ENCODE results near the gene MAMDC2. TPM values are rescaled to one million over a fixed set of nuclear protein-coding genes. Genes with fewer than 3 reads are reported as not detected.

MAMDC2 gene
- total and polyA plus RNA-seq, 2 donors from 2014 or later: 1.5 to 7.1 TPM

DNA sequence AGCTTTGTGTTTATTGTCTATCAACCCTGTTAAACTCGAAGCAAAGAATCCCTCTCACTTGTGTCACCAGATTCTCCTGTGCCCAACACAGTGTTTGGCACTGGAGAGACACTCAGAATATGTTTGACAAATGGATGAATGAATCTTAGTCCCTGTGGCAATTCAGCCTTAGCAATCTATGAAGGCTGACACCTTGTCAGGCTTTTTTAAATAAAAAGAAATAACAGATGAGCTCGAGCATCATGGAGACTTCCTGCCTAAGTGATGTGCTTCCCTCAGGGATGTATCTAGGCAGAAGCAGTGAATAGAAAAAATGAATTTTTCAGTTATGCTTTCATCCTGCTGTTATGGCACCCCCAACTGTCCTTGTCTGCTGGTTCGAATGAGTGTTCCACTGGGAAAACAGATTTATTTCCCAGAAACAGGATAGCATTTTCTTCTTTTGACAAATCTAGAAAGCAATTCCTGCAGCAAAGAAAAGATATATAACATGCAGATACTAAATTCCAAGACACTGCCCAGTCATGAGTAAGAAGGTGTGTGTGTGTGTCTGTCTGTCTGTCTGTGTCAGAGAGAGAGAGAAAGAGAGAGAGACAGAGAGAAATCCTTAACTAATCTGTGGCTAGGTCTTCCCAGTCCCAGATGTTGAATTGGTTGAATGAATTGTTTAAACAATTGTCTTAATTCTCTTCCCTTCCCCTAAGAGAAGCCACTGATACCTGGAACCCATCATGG lies 16.7 kb downstream of the MAMDC2 start:
- Histone ChIP-seq H3K9me3 (ENCODE audit: control insufficient read depth in 2 of 3, insufficient read depth in 1 of 3, low read length in 3 of 3) (no peaks in the 10 kb centered on the region), H3K27me3 (ENCODE audit: control insufficient read depth, insufficient read depth, low read length) (no peaks in the 10 kb centered on the region), H3K4me1 (ENCODE audit: control insufficient read depth in 2 of 3, insufficient read depth in 2 of 3, low read depth in 1 of 3, low read length in 3 of 3) (no peaks in the 10 kb centered on the region), H3K4me3 (ENCODE audit: low read length in 3 of 3) (no peak overlapping the region), H3K9ac (ENCODE audit: low read length in 3 of 3) (no peak overlapping the region), H3K36me3 (ENCODE audit: control insufficient read depth in 2 of 3, insufficient read depth in 3 of 3, low read length in 3 of 3) (no peaks in the 10 kb centered on the region), H3K27ac (ENCODE audit: low read depth in 2 of 2, low read length in 2 of 2) (no peak overlapping the region)
- intact Hi-C loops (cut with DNase I): no loop called here
- FAIRE-seq: no peak
- no peak for DNase-seq
- TF ChIP-seq, protein P1, sequence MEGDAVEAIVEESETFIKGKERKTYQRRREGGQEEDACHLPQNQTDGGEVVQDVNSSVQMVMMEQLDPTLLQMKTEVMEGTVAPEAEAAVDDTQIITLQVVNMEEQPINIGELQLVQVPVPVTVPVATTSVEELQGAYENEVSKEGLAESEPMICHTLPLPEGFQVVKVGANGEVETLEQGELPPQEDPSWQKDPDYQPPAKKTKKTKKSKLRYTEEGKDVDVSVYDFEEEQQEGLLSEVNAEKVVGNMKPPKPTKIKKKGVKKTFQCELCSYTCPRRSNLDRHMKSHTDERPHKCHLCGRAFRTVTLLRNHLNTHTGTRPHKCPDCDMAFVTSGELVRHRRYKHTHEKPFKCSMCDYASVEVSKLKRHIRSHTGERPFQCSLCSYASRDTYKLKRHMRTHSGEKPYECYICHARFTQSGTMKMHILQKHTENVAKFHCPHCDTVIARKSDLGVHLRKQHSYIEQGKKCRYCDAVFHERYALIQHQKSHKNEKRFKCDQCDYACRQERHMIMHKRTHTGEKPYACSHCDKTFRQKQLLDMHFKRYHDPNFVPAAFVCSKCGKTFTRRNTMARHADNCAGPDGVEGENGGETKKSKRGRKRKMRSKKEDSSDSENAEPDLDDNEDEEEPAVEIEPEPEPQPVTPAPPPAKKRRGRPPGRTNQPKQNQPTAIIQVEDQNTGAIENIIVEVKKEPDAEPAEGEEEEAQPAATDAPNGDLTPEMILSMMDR (IDR thresholded peaks at IDR 0.05; ENCODE audit: borderline replicate concordance, extremely low read depth, insufficient read depth): no peak

DNA sequence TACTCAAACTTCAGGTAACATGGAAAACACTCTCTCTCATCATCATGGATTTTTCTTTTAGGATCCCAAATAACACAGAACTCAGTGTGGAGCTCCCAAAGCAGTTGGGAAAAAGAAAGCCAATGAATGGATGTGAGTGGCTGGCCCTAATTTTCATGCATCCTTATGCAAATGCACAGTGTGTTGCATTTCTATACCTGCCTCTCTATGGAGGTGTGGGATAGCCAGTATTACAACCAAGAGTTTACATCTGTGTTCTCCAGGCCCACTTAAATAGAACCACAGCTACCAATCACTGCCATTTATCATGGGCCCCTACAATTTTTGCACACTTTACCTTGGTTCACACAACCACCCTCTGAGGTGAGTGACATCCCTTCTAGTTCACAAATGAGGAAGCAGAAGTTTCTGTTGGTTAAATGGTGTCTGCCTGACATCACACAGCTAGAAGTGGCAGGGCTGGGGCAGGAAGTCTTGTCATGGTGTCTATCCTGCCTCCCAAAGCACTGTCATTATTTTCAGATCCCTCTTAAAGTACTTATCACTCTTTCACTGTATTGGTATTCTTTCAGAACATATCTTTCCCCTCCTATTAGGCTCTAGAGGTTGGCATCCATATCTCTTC lies 17.3 kb downstream of the MAMDC2 start:
- DNase-seq (no peak), FAIRE-seq (no peak)
- Histone ChIP-seq H3K27ac (ENCODE audit: low read depth in 2 of 2, low read length in 2 of 2) (no peak overlapping the region), H3K27me3 (ENCODE audit: control insufficient read depth, insufficient read depth, low read length) (no peaks in the 10 kb centered on the region), H3K9ac (ENCODE audit: low read length in 3 of 3) (no peak overlapping the region), H3K36me3 (ENCODE audit: control insufficient read depth in 2 of 3, insufficient read depth in 3 of 3, low read length in 3 of 3) (no peaks in the 10 kb centered on the region), H3K9me3 (ENCODE audit: control insufficient read depth in 2 of 3, insufficient read depth in 1 of 3, low read length in 3 of 3) (no peaks in the 10 kb centered on the region), H3K4me1 (ENCODE audit: control insufficient read depth in 2 of 3, insufficient read depth in 2 of 3, low read depth in 1 of 3, low read length in 3 of 3) (no peaks in the 10 kb centered on the region), H3K4me3 (ENCODE audit: low read length in 3 of 3) (no peak overlapping the region)
- intact Hi-C loops (cut with DNase I): no loop called here
- TF ChIP-seq, protein P1 (IDR thresholded peaks at IDR 0.05; ENCODE audit: borderline replicate concordance, extremely low read depth, insufficient read depth): no peak

DNA sequence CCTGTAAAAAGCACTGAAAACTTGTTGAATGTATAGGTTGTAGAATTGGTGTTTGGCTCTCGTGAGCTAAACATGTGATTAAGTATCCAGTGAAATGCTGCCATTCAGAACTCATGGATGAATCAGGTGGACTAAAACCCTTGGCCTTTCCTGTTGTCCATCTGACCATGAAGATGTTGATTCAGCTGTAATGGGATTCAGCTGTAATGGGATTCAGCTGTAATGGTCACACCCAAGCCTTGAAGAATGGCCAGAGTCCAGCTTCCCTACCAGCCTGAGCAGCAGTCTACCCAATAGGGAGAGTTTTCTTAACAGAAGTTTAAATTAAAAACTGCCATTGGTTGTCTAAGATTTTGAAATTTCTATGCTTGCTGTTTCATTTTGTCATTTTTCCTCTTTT lies 18.1 kb downstream of the MAMDC2 start:
- DNase-seq (no peak), FAIRE-seq (no peak)
- intact Hi-C loops (cut with DNase I): no loop called here
- Histone ChIP-seq H3K9ac (ENCODE audit: low read length in 3 of 3) (no peak overlapping the region), H3K27me3 (ENCODE audit: control insufficient read depth, insufficient read depth, low read length) (no peaks in the 10 kb centered on the region), H3K27ac (ENCODE audit: low read depth in 2 of 2, low read length in 2 of 2) (no peak overlapping the region), H3K4me3 (ENCODE audit: low read length in 3 of 3) (no peak overlapping the region), H3K36me3 (ENCODE audit: control insufficient read depth in 2 of 3, insufficient read depth in 3 of 3, low read length in 3 of 3) (no peaks in the 10 kb centered on the region), H3K4me1 (ENCODE audit: control insufficient read depth in 2 of 3, insufficient read depth in 2 of 3, low read depth in 1 of 3, low read length in 3 of 3) (no peaks in the 10 kb centered on the region), H3K9me3 (ENCODE audit: control insufficient read depth in 2 of 3, insufficient read depth in 1 of 3, low read length in 3 of 3) (no peaks in the 10 kb centered on the region)
- TF ChIP-seq, protein P1 (IDR thresholded peaks at IDR 0.05; ENCODE audit: borderline replicate concordance, extremely low read depth, insufficient read depth): no peak
